Thyroid gland (tissue), 4 donors: ENCODE measurements around the gene IYD.

Experiments
- CTCF ChIP-seq, 6 experiments: fragments of 200-600 bp in 3 of 6; fragments of 450-650 bp in 3 of 6; sonication (generic) in 3 of 6; IDR thresholded peaks; one replicate each; pipeline ENCODE4 v1.5.1; 2016 to 2019; ENCODE audit warnings: antibody characterized with exemption in 6 of 6, mild to moderate bottlenecking in 2 of 6, inconsistent platforms in 1 of 6, moderate library complexity in 1 of 6
- POLR2A ChIP-seq, 2 donors: fragments of 450-650 bp; IDR thresholded peaks; one replicate each; pipeline ENCODE4 v1.6.1; 2017; ENCODE audit warnings: antibody characterized with exemption in 2 of 2, mild to moderate bottlenecking in 2 of 2, moderate library complexity in 1 of 2

GRCh38 chr6:150448221-150448620 lies 79.4 kb downstream of the IYD start:
- TF ChIP-seq CTCF (IDR thresholded peaks at IDR 0.05) (no peak), POLR2A (IDR thresholded peaks at IDR 0.05) (no peak)
